Measurements from ENCODE around the gene PHC2.

PHC2 gene

GRCh38 chr1:33349778-33350610 is 80.9 kb downstream of the PHC2 start:
- DNase-seq (ENCODE audit: low spot score): peak; percentile 91

GRCh38 chr1:33349081-33349759 is 81.7 kb downstream of the PHC2 start:
- peak; percentile 75 for DNase-seq (ENCODE audit: low spot score)

GRCh38 chr1:33348676-33349080 is 82.2 kb downstream of the PHC2 start:
- peak; percentile 64 for DNase-seq (ENCODE audit: low spot score)

- DNase-seq (ENCODE audit: low spot score): peak; percentile 78
Observed at GRCh38 chr1:33348194-33348593, 82.7 kb downstream of the PHC2 start.

- peak; percentile 83 for DNase-seq (ENCODE audit: low spot score)
Observed at GRCh38 chr1:33347650-33347992, 83.3 kb downstream of the PHC2 start.

- peak; percentile 99 for DNase-seq (ENCODE audit: low spot score)
Observed at GRCh38 chr1:33346927-33347649, 83.8 kb downstream of the PHC2 start.

GRCh38 chr1:33346533-33346926 is 84.4 kb downstream of the PHC2 start:
- DNase-seq (ENCODE audit: low spot score): no peak

GRCh38 chr1:33344896-33345560 is 85.9 kb downstream of the PHC2 start:
- no peak for DNase-seq (ENCODE audit: low spot score)

GRCh38 chr1:33343539-33343938 is 87.4 kb downstream of the PHC2 start:
- DNase-seq (ENCODE audit: low spot score): no peak

GRCh38 chr1:33342041-33342723 is 88.7 kb downstream of the PHC2 start:
- peak; percentile 51 for DNase-seq (ENCODE audit: low spot score)

GRCh38 chr1:33341190-33341589 is 89.7 kb downstream of the PHC2 start:
- no peak for DNase-seq (ENCODE audit: low spot score)

GRCh38 chr1:33339413-33339812 is 91.5 kb downstream of the PHC2 start:
- DNase-seq (ENCODE audit: low spot score): no peak

GRCh38 chr1:33338440-33339211 is 92.3 kb downstream of the PHC2 start:
- DNase-seq (ENCODE audit: low spot score): no peak

- no peak for DNase-seq (ENCODE audit: low spot score)
Observed at GRCh38 chr1:33338048-33338439, 92.9 kb downstream of the PHC2 start.

- DNase-seq (ENCODE audit: low spot score): no peak
Observed at GRCh38 chr1:33337441-33337840, 93.5 kb downstream of the PHC2 start.

GRCh38 chr1:33336580-33336979 is 94.3 kb downstream of the PHC2 start:
- no peak for DNase-seq (ENCODE audit: low spot score)

GRCh38 chr1:33335020-33335419 is 95.9 kb downstream of the PHC2 start:
- no peak for DNase-seq (ENCODE audit: low spot score)

GRCh38 chr1:33334081-33334552 is 96.8 kb downstream of the PHC2 start:
- no peak for DNase-seq (ENCODE audit: low spot score)

- no peak for DNase-seq (ENCODE audit: low spot score)
Observed at GRCh38 chr1:33332881-33333280, 98.0 kb downstream of the PHC2 start.

- no peak for DNase-seq (ENCODE audit: low spot score)
Observed at GRCh38 chr1:33332357-33332789, 98.5 kb downstream of the PHC2 start.
